ENCODE data around the gene GABPB2. TPM values are rescaled to one million over a fixed set of nuclear protein-coding genes. Genes with fewer than 3 reads are reported as not detected.

GABPB2 gene
- total RNA-seq, 4 donors from 2014 or later: 16.2 to 20.6 (median 18.1) TPM

DNA sequence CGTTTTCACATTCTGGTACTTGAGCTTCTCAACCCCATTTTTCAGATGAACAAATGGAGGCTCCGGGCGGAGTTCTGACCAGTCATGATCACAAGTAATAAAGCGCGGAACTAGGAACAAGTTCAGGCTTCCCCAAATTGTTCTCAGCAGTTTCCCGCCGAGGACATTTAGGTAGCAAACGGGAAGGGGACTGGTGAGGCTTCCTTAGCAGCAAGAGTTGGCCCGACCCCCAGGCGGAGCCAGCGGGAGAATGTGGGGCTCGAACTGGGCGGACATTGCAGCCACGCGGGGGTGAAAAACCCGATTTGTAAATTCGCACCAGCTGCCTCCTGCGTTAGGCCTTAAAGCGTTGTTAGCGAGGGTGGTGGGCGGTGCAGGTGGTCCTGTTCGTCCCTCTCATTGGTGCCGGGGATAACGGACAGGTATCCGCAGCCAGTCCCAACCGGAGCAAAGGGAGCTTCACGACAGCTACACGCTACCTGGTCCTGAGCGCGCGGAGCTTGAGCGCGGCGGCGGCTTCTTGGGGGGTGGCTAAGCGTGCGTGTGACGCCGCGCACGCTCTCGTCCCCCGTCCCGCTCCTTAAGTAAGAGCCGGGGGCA, 60.5 kb downstream of the GABPB2 start:
- no peaks in the 10 kb centered on the region for H3K9me3 ChIP-seq
- H3K36me3 ChIP-seq: peaks cover 14% of the 10 kb centered on the region
- 12% methylated on average over 26 of the region's 45 CpGs for WGBS
- TF ChIP-seq CTCF (IDR thresholded peaks at IDR 0.05) (no peak), POLR2AphosphoS5 (IDR thresholded peaks at IDR 0.05) (peak in 1 of 3 donors; percentile 31), EP300 (IDR thresholded peaks at IDR 0.05) (no peak), POLR2A (IDR thresholded peaks at IDR 0.05) (no peak)
- DNase-seq (ENCODE audit: low spot score in 2 of 2): peak; percentile 92
- peak overlapping the region; percentile 47 for H3K27ac ChIP-seq
- peak overlapping the region; percentile 41 for H3K4me3 ChIP-seq
- H3K27me3 ChIP-seq: no peaks in the 10 kb centered on the region
- H3K4me1 ChIP-seq: peaks cover 13% of the 10 kb centered on the region

DNA sequence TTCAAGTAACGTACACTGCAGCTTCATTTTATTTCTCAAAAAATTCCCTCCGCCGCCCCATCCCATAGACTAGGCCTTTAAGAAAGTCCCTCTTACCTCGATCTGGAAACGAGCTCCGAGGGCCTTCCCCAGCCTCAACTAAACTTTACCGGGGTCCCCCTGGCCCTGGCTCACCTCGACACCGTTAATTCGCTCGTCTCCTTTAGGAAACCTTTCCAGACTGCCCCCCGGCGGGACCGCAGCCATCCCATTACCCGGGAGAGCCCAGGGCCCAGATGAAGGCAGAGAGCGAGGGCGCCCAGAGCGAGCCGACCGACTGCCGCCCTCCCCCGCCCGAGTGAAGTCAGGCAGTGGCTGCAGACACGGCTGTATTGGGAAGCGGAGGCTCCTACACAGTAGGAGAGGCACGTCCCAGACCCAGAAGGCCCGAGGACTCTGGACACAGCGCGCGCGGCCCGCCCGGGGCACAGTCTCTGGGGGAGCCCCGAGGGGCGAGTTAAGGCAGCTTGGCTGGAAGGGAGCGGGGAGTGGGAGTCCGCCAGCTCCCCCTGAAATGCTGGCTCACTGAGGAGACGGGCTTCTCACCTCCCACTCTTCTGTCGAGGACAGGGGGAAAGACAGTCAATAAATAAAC, 61.3 kb downstream of the GABPB2 start:
- H3K4me1 ChIP-seq: peaks cover 13% of the 10 kb centered on the region
- peak overlapping the region; percentile 47 for H3K27ac ChIP-seq
- peaks cover 21% of the 10 kb centered on the region for H3K36me3 ChIP-seq
- no peaks in the 10 kb centered on the region for H3K27me3 ChIP-seq
- peak overlapping the region; percentile 41 for H3K4me3 ChIP-seq
- no peaks in the 10 kb centered on the region for H3K9me3 ChIP-seq
- TF ChIP-seq EP300 (IDR thresholded peaks at IDR 0.05): no peak
- TF ChIP-seq CTCF (IDR thresholded peaks at IDR 0.05): no peak
- 33% methylated on average over 39 of the region's 39 CpGs for WGBS
- DNase-seq (ENCODE audit: low spot score in 2 of 2): peak in 1 of 2 donors; percentile 77

GRCh38 chr1:151132335-151133017, 61.9 kb downstream of the GABPB2 start:
- H3K27ac ChIP-seq: no peak overlapping the region
- H3K4me1 ChIP-seq: peaks cover 13% of the 10 kb centered on the region
- peaks cover 23% of the 10 kb centered on the region for H3K36me3 ChIP-seq
- no peak for TF ChIP-seq EP300 (IDR thresholded peaks at IDR 0.05)
- no peak for TF ChIP-seq CTCF (IDR thresholded peaks at IDR 0.05)
- no peak for TF ChIP-seq POLR2A (IDR thresholded peaks at IDR 0.05)
- no peak for TF ChIP-seq POLR2AphosphoS5 (IDR thresholded peaks at IDR 0.05)
- H3K4me3 ChIP-seq: peak overlapping the region; percentile 41
- H3K9me3 ChIP-seq: no peaks in the 10 kb centered on the region
- H3K27me3 ChIP-seq: no peaks in the 10 kb centered on the region
- 52% methylated on average over 23 of the region's 74 CpGs for WGBS
- peak in 1 of 2 donors; percentile 65 for DNase-seq (ENCODE audit: low spot score in 2 of 2)

GRCh38 chr1:151133018-151133806, 62.7 kb downstream of the GABPB2 start:
- 71% methylated on average over 37 of the region's 65 CpGs for WGBS
- no peaks in the 10 kb centered on the region for H3K9me3 ChIP-seq
- no peak for TF ChIP-seq POLR2A (IDR thresholded peaks at IDR 0.05)
- TF ChIP-seq EP300 (IDR thresholded peaks at IDR 0.05): no peak
- TF ChIP-seq CTCF (IDR thresholded peaks at IDR 0.05): no peak
- TF ChIP-seq POLR2AphosphoS5 (IDR thresholded peaks at IDR 0.05): no peak
- peak in 1 of 2 donors; percentile 74 for DNase-seq (ENCODE audit: low spot score in 2 of 2)
- peaks cover 13% of the 10 kb centered on the region for H3K4me1 ChIP-seq
- H3K36me3 ChIP-seq: peaks cover 31% of the 10 kb centered on the region
- peak overlapping the region; percentile 41 for H3K4me3 ChIP-seq
- no peaks in the 10 kb centered on the region for H3K27me3 ChIP-seq
- no peak overlapping the region for H3K27ac ChIP-seq
